ENCODE results near the gene TBC1D8.

The TBC1D8 gene

GRCh38 chr2:101162561-101163330 lies 11.6 kb upstream of the TBC1D8 start:
- DNase-seq (ENCODE audit: low read depth), result no peak

DNA sequence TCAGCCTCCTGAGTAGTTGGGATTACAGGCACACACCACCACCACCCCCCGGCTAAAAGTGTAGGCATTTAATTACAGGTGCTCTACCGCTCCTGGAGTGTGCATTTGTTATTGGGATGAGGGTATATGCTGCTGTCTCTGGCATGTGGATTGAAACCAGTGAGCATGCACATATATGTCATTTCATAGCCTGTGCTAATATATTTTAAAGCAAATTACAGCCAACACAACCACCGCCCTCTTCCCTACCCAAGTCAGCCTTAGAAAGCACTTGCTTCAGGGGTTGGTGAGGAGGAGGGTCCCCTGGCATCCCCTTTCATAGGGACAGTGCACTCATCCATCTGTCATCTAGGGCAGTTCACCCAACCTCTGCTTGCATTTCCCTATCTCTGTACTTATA lies 10.5 kb upstream of the TBC1D8 start:
- no peak for DNase-seq (ENCODE audit: low read depth)

GRCh38 chr2:101160454-101160853 lies 9.3 kb upstream of the TBC1D8 start:
- no peak for DNase-seq (ENCODE audit: low read depth)

GRCh38 chr2:101159526-101159925 lies 8.3 kb upstream of the TBC1D8 start:
- no peak for DNase-seq (ENCODE audit: low read depth)

- no peak for DNase-seq (ENCODE audit: low read depth)
These were observed 6.1 kb upstream of the TBC1D8 start for GRCh38 chr2:101157272-101157671.

GRCh38 chr2:101153787-101154186 lies 2.6 kb upstream of the TBC1D8 start:
- DNase-seq (ENCODE audit: low read depth), result no peak

- no peak for DNase-seq (ENCODE audit: low read depth)
These were observed 2.0 kb upstream of the TBC1D8 start for GRCh38 chr2:101153077-101153707.

- peak; percentile 65 for DNase-seq (ENCODE audit: low read depth)
These were observed 1.3 kb upstream of the TBC1D8 start for GRCh38 chr2:101152272-101153076.

DNA sequence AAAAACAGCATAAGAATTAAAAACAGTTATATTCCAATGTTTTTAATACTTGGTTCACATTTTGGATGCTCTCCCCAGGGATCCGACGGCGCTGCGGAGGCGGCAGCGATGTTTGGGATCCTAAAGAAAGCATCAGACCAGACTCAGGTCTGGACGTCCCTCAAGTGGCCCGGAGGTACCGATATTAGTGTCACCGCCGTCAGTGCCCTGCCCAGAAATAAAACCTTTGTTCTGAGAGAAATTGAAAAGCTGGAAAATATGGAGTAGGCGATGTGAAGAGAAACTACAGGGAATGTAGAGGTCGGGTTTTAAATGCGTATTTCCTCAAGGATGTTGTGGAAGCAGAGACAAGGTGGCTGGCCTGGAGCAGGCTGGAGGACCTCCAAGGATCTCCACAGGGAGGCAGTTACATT lies 683 bp upstream of the TBC1D8 start:
- no peak for DNase-seq (ENCODE audit: low read depth)

DNA sequence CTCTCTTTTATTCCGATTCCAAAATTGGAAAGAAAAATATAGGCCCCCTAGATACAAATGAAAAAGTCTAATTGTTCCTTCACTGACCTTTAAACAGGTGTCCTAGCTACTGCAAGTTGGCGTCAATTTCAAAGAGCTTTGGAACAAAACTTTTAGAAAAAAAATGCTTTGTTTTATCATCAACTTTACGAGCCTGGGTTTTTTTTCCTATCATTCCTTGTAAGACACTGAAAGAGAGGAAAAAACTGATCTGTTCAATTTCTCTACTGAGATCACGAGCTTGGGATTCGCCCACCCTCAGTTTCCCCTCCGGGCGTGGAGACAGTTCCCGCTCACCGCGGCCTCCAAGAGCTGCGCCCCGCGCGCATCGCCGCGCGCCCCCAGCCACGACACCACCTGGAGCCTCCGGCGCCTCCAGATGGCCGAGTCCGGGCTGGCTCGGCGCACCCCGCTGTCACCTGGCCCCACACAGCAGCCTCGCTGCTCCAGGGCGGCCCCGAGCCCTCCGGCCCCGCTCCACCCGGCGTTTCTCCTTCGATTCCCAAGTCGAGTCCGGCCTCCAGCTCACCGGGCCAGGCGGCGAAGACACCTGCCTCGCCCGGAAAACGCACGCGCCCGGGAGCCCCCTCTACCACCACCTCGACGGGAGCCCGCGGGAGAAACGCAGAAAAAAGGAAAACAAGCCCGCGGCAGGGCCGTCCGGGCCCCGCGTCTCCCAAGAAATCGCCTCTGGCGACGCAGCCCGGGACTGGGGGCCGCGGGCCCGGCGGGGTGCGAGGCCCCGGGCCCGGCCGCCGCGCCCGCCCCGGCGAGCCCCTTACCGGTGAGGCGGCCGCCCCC lies 656 bp downstream of the TBC1D8 start:
- no peak for DNase-seq (ENCODE audit: low read depth)

- no peak for DNase-seq (ENCODE audit: low read depth)
These were observed 1.7 kb downstream of the TBC1D8 start for GRCh38 chr2:101149241-101150192.

GRCh38 chr2:101148777-101149176 lies 2.4 kb downstream of the TBC1D8 start:
- DNase-seq (ENCODE audit: low read depth), result no peak

DNA sequence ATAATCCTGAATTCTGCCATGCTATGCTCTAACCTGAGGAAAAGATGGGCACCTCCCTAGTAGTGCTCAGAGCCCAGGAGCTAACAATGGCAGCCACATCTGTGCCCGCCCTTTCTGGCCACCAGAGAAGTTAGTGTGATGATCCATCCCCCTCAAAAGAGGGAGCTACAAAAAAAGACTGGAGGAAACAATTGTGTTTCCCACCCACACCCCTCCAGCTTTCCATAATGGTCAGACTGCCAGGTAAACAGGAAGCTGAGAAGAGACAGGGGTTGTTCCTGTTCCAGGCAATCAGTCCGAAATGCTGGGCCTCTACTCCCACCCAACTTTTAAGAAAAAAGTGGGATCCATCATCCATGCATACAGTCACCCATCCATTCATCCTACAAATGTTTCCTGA lies 3.2 kb downstream of the TBC1D8 start:
- no peak for DNase-seq (ENCODE audit: low read depth)

DNA sequence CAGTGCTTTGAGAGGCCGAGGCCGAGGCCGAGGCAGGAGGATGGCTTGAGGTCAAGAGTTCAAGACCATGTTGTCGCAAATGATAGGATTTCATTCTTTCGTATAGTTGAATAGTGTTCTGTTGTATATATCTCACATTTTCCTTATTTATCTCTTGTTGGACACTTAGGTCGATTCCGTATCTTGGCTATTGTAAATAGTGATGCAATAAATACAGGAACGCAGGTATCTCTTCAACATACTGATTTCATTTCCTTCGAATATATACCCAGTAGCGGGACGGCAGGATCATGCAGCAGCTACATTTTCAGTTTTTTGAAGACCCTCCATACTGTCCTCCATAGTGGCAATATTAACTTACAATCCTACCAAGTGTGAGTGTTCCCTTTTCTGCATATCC lies 4.1 kb downstream of the TBC1D8 start:
- no peak for DNase-seq (ENCODE audit: low read depth)

GRCh38 chr2:101146535-101146934 lies 4.6 kb downstream of the TBC1D8 start:
- DNase-seq (ENCODE audit: low read depth), result no peak

- DNase-seq (ENCODE audit: low read depth), result no peak
These were observed 5.8 kb downstream of the TBC1D8 start for GRCh38 chr2:101145406-101145805.

DNA sequence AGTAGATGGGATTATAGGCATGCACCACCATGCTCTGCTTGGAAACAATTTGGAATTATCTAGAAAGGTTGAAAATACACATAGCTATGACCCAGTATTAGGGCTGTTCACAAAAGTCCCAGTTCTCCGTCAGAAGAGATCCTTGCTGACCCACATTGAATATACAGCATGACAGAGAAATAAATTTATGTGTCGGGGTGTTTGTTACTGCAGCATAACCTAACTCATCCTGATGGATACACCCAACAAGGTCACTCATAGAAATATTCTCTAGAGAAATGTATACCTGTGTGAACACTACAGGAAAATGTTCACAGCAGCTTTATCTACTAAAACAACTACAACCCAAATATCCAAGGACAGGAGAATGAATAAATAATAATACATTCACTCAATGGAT lies 9.0 kb downstream of the TBC1D8 start:
- no peak for DNase-seq (ENCODE audit: low read depth)

- DNase-seq (ENCODE audit: low read depth), result no peak
These were observed 10.1 kb downstream of the TBC1D8 start for GRCh38 chr2:101140978-101141655.

DNA sequence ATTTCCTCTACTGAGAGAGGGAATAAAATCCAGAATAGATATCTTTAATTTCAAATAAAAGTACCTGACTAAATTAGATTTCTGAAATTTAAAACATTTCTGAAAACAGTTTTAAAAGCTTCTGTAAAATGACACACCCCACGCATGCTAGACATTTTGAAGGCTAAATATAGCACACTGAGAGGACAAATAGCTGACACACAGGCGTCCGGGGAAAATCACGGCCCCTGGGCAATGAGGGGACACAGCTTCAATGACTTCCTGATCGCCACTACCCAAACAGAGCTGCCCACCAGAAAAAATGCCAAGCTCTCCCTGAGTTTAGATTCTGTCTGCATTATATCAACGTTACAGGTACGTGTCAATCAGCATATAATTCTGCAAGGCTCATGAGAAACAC lies 10.9 kb downstream of the TBC1D8 start:
- no peak for DNase-seq (ENCODE audit: low read depth)

DNA sequence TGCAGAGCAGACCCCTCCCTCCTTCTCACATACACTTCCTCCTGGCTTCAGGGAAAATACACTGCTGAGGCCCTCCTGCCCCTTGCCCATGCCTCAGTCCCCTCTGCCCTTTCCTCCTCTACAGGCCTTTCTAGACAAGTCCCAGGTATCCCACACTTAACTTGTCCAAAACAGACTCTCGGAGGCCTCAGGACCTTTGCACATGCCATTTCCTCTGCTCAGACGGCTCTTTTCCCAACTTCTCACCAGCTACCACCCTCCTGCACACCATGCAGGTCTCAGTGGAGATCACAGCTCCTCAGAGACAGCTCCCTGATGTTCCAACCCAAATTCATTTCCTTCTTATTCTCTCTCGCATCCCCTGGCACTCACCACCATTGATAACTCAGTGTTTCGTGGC lies 11.7 kb downstream of the TBC1D8 start:
- DNase-seq (ENCODE audit: low read depth), result no peak
